ENCODE measurements around the gene MYO6. TPM values are rescaled to one million over a fixed set of nuclear protein-coding genes. Genes with fewer than 3 reads are reported as not detected.

MYO6 gene
- total RNA-seq, 1 experiment from 2014 or later: 2.0 TPM

DNA sequence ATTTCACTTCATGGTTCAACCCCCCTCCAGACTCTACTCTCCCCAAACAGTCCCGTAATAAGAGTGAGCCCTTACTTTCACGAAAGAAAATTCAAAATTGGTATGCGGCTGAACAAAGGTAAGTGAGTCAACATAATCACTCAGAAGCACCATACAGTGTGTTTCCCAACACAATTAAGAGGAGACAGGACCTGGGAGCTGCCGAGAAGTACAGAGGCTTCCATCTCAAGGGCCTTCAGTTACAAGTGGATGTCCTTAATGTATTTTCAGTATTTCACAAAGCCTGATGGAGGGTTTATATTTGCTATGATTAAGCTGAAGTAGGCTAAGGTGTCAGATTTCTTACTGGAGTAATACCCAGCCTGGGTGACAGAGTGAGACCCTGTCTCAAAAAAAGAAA, 51.1 kb downstream of the MYO6 start:
- H3K27me3 ChIP-seq (ENCODE audit: low read length): no peaks in the 10 kb centered on the region
- H3K4me2 ChIP-seq (ENCODE audit: low read depth, low read length, poor library complexity, severe bottlenecking): no peak overlapping the region

DNA sequence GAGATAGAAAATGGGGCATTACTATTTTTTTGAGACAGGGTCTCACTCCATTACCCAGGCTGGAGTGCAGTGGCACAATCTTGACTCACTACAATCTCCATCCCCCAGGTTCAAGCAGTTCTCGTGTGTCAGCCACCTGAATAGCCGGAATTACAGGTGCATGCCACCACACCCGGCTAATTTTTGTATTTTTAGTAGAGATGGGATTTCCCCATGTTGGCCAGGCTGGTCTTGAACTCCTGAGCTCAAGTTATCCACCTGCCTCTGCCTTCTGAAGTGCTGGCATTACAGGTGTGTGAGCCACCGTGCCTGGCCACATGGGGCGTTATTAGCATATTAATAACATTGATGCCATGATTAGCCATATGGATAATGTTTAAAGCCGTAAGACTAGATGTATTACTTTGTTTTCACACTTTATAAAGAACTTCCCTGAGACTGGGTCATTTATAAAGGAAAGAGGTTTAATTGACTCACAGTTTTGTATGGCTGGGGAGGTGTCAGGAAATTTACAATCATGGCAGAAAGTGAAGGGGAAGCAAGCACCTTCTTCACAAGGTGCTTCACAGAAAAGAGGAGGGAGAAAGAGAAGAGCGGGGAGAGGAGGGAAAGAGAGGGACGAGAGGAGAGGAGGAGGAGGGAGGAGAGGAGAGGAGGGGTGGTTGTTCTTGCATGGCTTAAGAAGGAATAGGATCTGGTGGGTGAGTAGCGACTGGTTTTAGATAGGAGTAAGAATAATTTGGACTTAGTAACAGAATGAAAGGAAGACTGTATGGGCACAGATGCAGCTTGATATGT, 51.9 kb downstream of the MYO6 start:
- H2AFZ ChIP-seq (ENCODE audit: low read length): no peak overlapping the region
- DNase-seq: no peak
- no peak overlapping the region for H3K27ac ChIP-seq (ENCODE audit: low read length)
- no peaks in the 10 kb centered on the region for H3K79me2 ChIP-seq (ENCODE audit: low read length)
- H3K4me3 ChIP-seq (ENCODE audit: low read length): no peak overlapping the region
- no peaks in the 10 kb centered on the region for H3K36me3 ChIP-seq (ENCODE audit: insufficient read depth, low read length)
- H3K9me3 ChIP-seq (ENCODE audit: low read length): no peaks in the 10 kb centered on the region
- H3K4me1 ChIP-seq (ENCODE audit: low read length): no peaks in the 10 kb centered on the region
- H3K27me3 ChIP-seq (ENCODE audit: low read length): no peaks in the 10 kb centered on the region
- no peak overlapping the region for H3K4me2 ChIP-seq (ENCODE audit: low read depth, low read length, poor library complexity, severe bottlenecking)
- no peaks in the 10 kb centered on the region for H3K9me2 ChIP-seq (replicated peaks; ENCODE audit: insufficient read depth, low read length)
- H4K20me1 ChIP-seq (ENCODE audit: insufficient read depth, low read depth, low read length): no peaks in the 10 kb centered on the region
- no peak overlapping the region for H3K9ac ChIP-seq (ENCODE audit: low read length)

More for the DNA sequence above, 51.1 kb downstream of the MYO6 start:
- Histone ChIP-seq H3K4me3 (ENCODE audit: low read length) (no peak overlapping the region), H3K9ac (ENCODE audit: low read length) (no peak overlapping the region), H3K27ac (ENCODE audit: low read length) (no peak overlapping the region), H3K9me3 (ENCODE audit: low read length) (no peaks in the 10 kb centered on the region), H2AFZ (ENCODE audit: low read length) (no peak overlapping the region), H3K36me3 (ENCODE audit: insufficient read depth, low read length) (no peaks in the 10 kb centered on the region), H4K20me1 (ENCODE audit: insufficient read depth, low read depth, low read length) (no peaks in the 10 kb centered on the region), H3K4me1 (ENCODE audit: low read length) (no peaks in the 10 kb centered on the region), H3K9me2 (replicated peaks; ENCODE audit: insufficient read depth, low read length) (no peaks in the 10 kb centered on the region), H3K79me2 (ENCODE audit: low read length) (no peaks in the 10 kb centered on the region)
- DNase-seq: no peak

DNA sequence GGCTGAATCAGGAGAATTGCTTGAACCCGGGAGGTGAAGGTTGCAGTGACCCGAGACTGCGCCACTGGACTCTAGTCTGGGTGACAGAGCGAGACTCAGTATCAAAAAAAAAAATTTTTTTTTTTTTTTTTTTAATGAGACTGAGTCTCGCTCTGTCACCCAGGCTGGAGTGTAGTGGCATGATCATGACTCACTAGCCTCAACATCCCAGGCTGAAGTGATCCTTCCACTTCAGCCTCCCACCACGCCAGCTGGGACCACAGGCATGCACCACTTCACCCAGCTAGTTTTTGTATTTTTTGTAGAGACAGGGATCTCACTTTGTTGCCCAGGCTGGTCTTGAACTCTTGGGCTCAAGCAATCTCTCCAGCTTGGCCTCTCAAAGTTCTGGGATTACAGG, 53.3 kb downstream of the MYO6 start:
- no peak overlapping the region for H3K4me3 ChIP-seq (ENCODE audit: low read length)
- H2AFZ ChIP-seq (ENCODE audit: low read length): no peak overlapping the region
- H3K4me2 ChIP-seq (ENCODE audit: low read depth, low read length, poor library complexity, severe bottlenecking): no peak overlapping the region
- no peaks in the 10 kb centered on the region for H4K20me1 ChIP-seq (ENCODE audit: insufficient read depth, low read depth, low read length)
- H3K4me1 ChIP-seq (ENCODE audit: low read length): no peaks in the 10 kb centered on the region
- no peaks in the 10 kb centered on the region for H3K27me3 ChIP-seq (ENCODE audit: low read length)
- H3K27ac ChIP-seq (ENCODE audit: low read length): no peak overlapping the region
- DNase-seq: no peak
- no peaks in the 10 kb centered on the region for H3K9me2 ChIP-seq (replicated peaks; ENCODE audit: insufficient read depth, low read length)
- H3K79me2 ChIP-seq (ENCODE audit: low read length): no peaks in the 10 kb centered on the region
- H3K36me3 ChIP-seq (ENCODE audit: insufficient read depth, low read length): no peaks in the 10 kb centered on the region
- no peaks in the 10 kb centered on the region for H3K9me3 ChIP-seq (ENCODE audit: low read length)
- H3K9ac ChIP-seq (ENCODE audit: low read length): no peak overlapping the region

DNA sequence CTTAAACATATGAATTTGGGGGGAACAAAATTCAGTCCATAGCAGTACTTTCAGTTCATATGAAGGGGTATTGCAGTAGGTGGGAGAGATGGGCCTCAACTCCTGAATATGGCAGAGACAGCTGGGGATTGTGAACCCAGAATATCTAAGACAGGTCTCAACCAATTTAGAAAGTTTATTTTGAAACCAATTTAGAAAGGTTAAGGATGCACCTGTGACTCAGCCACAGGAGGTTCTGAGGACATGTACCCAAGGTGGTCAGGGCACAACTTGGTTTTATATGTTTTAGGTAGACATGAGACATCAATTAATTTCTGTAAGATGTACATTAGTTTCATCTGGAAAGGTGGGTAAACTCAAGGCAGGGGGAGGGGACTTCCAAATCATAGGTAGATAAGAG, 59.5 kb downstream of the MYO6 start:
- Histone ChIP-seq H4K20me1 (ENCODE audit: insufficient read depth, low read depth, low read length) (no peaks in the 10 kb centered on the region), H3K9me2 (replicated peaks; ENCODE audit: insufficient read depth, low read length) (no peaks in the 10 kb centered on the region), H3K4me2 (ENCODE audit: low read depth, low read length, poor library complexity, severe bottlenecking) (no peak overlapping the region), H3K4me1 (ENCODE audit: low read length) (no peaks in the 10 kb centered on the region), H3K79me2 (ENCODE audit: low read length) (no peaks in the 10 kb centered on the region), H2AFZ (ENCODE audit: low read length) (no peak overlapping the region), H3K36me3 (ENCODE audit: insufficient read depth, low read length) (no peaks in the 10 kb centered on the region), H3K27me3 (ENCODE audit: low read length) (no peaks in the 10 kb centered on the region), H3K27ac (ENCODE audit: low read length) (no peak overlapping the region), H3K9ac (ENCODE audit: low read length) (no peak overlapping the region), H3K9me3 (ENCODE audit: low read length) (no peaks in the 10 kb centered on the region), H3K4me3 (ENCODE audit: low read length) (no peak overlapping the region)
- no peak for DNase-seq

DNA sequence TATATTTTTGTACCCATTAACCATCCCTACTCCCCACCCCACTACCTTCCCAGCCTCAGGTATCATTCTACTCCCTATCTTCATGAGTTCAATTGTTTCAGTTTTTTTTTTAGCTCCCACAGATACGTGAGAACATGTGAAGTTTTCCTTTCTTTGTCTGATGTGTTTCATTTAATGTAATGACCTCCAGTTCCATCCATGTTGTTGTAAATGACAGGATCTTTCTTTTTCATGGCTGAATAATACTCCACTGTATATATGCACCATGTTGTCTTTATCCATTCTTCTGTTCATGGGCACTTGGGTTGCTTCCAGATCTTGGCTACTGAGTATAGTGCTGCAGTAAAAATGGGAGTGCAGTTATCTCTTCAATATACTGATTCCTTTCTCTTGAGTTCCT, 63.5 kb downstream of the MYO6 start:
- DNase-seq: no peak
- no peaks in the 10 kb centered on the region for H3K9me2 ChIP-seq (replicated peaks; ENCODE audit: insufficient read depth, low read length)
- H4K20me1 ChIP-seq (ENCODE audit: insufficient read depth, low read depth, low read length): no peaks in the 10 kb centered on the region
- H3K4me3 ChIP-seq (ENCODE audit: low read length): no peak overlapping the region
- H3K27me3 ChIP-seq (ENCODE audit: low read length): no peaks in the 10 kb centered on the region
- no peak overlapping the region for H2AFZ ChIP-seq (ENCODE audit: low read length)
- H3K27ac ChIP-seq (ENCODE audit: low read length): no peak overlapping the region
- H3K9ac ChIP-seq (ENCODE audit: low read length): no peak overlapping the region
- H3K4me1 ChIP-seq (ENCODE audit: low read length): no peaks in the 10 kb centered on the region
- no peaks in the 10 kb centered on the region for H3K9me3 ChIP-seq (ENCODE audit: low read length)
- H3K36me3 ChIP-seq (ENCODE audit: insufficient read depth, low read length): no peaks in the 10 kb centered on the region
- H3K4me2 ChIP-seq (ENCODE audit: low read depth, low read length, poor library complexity, severe bottlenecking): no peak overlapping the region
- H3K79me2 ChIP-seq (ENCODE audit: low read length): no peaks in the 10 kb centered on the region

DNA sequence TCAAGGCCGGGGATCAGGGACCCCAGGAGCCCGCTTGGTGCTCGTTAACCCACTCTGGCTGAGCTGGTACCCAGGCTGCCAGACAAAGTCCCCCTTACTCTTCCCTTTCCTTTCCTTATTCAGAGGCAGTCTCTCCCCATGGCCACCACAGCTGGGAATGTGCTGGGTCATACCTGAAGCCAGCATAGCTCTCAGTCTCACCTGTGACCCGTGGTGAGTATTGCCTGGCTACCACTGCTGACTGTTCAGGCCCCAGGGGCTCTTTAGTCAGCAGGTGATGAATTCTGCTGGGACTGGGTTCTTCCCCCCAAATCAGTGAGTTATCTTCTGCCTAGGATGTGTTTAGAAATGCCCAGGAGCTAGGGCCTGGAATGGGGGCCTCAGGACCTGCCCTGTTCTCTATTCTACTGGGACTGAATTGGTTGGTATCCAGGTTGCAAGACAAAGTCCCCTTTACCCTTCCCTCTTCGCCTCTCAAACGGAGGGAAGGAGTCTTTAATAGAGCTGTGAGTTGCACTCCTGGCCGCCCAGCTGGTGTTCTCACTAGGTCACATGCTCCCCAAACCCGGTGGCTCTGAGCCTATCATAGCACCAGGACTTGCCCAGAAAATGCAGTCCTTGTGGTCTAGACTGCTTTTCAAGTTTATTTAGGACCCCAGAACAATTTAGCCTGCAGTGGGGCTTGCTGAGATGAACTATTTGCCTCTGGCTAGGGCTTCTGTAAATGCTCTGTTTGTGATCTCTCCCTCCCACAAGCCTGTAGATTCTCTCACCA, 64.6 kb downstream of the MYO6 start:
- Histone ChIP-seq H3K79me2 (ENCODE audit: low read length) (no peaks in the 10 kb centered on the region), H2AFZ (ENCODE audit: low read length) (no peak overlapping the region), H3K9me2 (replicated peaks; ENCODE audit: insufficient read depth, low read length) (no peaks in the 10 kb centered on the region), H3K36me3 (ENCODE audit: insufficient read depth, low read length) (no peaks in the 10 kb centered on the region), H3K4me3 (ENCODE audit: low read length) (no peak overlapping the region), H3K9me3 (ENCODE audit: low read length) (no peaks in the 10 kb centered on the region), H3K9ac (ENCODE audit: low read length) (no peak overlapping the region), H3K27ac (ENCODE audit: low read length) (no peak overlapping the region), H3K27me3 (ENCODE audit: low read length) (no peaks in the 10 kb centered on the region), H3K4me1 (ENCODE audit: low read length) (no peaks in the 10 kb centered on the region), H4K20me1 (ENCODE audit: insufficient read depth, low read depth, low read length) (no peaks in the 10 kb centered on the region), H3K4me2 (ENCODE audit: low read depth, low read length, poor library complexity, severe bottlenecking) (no peak overlapping the region)
- DNase-seq: no peak

DNA sequence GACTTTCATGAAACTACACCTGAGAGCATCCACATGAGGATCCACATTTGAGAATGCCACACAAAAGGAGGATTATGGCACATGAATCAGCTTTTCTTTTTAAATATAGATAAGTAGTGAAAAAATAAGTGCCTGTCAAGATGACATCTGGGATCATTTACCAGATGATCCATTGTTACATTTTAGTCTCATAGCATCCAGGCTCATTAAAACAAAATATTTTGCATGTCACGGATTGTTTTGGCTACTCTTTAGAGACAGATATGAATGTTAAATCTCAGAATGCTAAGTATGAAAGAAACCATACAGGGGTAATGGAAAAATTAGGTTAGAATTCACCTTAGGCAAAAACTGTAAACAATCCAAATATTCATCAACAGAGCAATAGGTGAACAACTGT, 66.7 kb downstream of the MYO6 start:
- Histone ChIP-seq H3K9me2 (replicated peaks; ENCODE audit: insufficient read depth, low read length) (no peaks in the 10 kb centered on the region), H3K9ac (ENCODE audit: low read length) (no peak overlapping the region), H3K4me3 (ENCODE audit: low read length) (no peak overlapping the region), H3K4me1 (ENCODE audit: low read length) (no peaks in the 10 kb centered on the region), H3K79me2 (ENCODE audit: low read length) (no peaks in the 10 kb centered on the region), H3K36me3 (ENCODE audit: insufficient read depth, low read length) (no peaks in the 10 kb centered on the region), H3K4me2 (ENCODE audit: low read depth, low read length, poor library complexity, severe bottlenecking) (no peak overlapping the region), H3K9me3 (ENCODE audit: low read length) (no peaks in the 10 kb centered on the region), H3K27ac (ENCODE audit: low read length) (no peak overlapping the region), H4K20me1 (ENCODE audit: insufficient read depth, low read depth, low read length) (no peaks in the 10 kb centered on the region), H3K27me3 (ENCODE audit: low read length) (no peaks in the 10 kb centered on the region), H2AFZ (ENCODE audit: low read length) (no peak overlapping the region)
- DNase-seq: no peak

DNA sequence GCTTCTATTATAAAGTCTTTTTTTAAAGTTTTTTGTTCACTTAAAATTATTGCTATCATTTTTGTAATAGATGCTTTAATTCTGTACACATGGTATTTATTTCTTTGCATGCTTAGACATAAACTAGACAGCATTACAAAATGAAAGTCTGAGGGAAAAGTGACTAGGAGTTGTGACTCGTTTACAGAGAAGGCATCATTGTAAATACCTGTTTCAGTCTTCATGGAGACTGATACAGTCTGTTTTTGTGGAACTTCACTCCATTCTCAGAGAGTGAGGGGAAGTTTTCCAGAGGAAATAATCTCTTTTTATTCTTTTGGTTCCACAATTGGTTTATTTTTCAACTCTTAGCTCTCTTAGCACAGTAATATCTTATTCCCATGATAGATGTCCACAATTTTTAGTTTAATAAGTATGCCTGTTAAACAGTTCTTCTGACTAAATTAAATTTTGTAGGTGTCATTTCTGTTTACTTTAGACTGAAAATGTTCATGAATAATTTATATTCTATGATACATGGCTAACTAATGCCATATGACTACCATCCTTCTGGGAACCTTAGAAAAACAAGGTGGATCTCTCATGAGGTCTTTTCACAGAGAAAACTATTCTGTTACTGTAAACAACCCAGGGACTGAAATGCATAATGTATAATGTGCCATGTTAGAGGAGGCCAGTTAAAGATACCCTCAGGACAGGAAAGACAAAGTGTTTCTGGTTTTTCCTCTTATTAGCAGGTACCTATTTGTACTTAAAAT, 69.2 kb downstream of the MYO6 start:
- H3K27me3 ChIP-seq (ENCODE audit: low read length): no peaks in the 10 kb centered on the region
- H3K9me3 ChIP-seq (ENCODE audit: low read length): no peaks in the 10 kb centered on the region
- no peaks in the 10 kb centered on the region for H4K20me1 ChIP-seq (ENCODE audit: insufficient read depth, low read depth, low read length)
- H3K79me2 ChIP-seq (ENCODE audit: low read length): no peaks in the 10 kb centered on the region
- H2AFZ ChIP-seq (ENCODE audit: low read length): no peak overlapping the region
- H3K4me1 ChIP-seq (ENCODE audit: low read length): no peaks in the 10 kb centered on the region
- H3K9me2 ChIP-seq (replicated peaks; ENCODE audit: insufficient read depth, low read length): no peaks in the 10 kb centered on the region
- H3K36me3 ChIP-seq (ENCODE audit: insufficient read depth, low read length): no peaks in the 10 kb centered on the region
- no peak overlapping the region for H3K27ac ChIP-seq (ENCODE audit: low read length)
- H3K4me3 ChIP-seq (ENCODE audit: low read length): no peak overlapping the region
- no peak overlapping the region for H3K4me2 ChIP-seq (ENCODE audit: low read depth, low read length, poor library complexity, severe bottlenecking)
- no peak overlapping the region for H3K9ac ChIP-seq (ENCODE audit: low read length)
- no peak for DNase-seq

Data from Karpas-422 (cell line).